ENCODE data around the gene SLC9C2. TPM values are rescaled to one million over a fixed set of nuclear protein-coding genes. Genes with fewer than 3 reads are reported as not detected.

SLC9C2 gene
- total RNA-seq, 3 donors from 2014 or later = not detected

- H3K36me3 ChIP-seq = no peaks in the 10 kb centered on the region
- no peak for TF ChIP-seq POLR2AphosphoS5 (IDR thresholded peaks at IDR 0.05)
- no peak for TF ChIP-seq POLR2A (IDR thresholded peaks at IDR 0.05)
- TF ChIP-seq CTCF (IDR thresholded peaks at IDR 0.05) = no peak
- intact Hi-C loops (cut with DNase I; ENCODE audit: low total_unique reads) = no loop called here
- no peak overlapping the region for H3K27ac ChIP-seq
- no peaks in the 10 kb centered on the region for H3K4me1 ChIP-seq
- H3K9me3 ChIP-seq = no peaks in the 10 kb centered on the region
- H3K4me3 ChIP-seq = no peak overlapping the region
- no peak for DNase-seq (ENCODE audit: low spot score in 2 of 2)
- H3K27me3 ChIP-seq = no peaks in the 10 kb centered on the region
Measured at GRCh38 chr1:173561263-173561662, 41.6 kb downstream of the SLC9C2 start.

DNA sequence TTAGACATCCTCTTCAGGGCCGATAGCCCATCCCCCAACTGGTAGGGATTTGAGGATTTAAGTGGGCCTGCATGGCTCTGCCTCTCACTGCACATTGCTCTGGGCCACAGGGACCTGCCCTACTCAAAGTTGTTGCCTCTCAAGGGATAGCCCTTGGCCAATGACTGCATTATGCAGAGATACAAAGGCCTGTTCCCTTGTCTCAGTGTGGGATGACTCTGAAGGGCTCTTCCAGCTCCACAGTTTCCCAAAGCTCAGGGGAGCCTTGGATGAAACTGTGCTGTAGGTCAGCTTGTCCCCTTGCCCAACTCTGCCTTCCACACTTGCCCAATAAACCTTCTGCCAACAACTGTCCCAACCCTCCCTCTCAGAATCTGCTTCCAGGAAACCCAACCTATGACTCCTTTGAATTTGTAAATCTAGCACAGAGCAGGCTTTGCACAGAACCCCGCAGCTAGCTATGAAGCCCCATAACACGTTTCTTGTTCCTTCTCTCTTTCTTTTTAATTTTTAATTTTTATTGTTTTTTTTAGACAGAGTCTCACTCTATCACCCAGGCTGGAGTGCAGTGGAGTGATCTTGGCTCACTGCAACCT is 42.5 kb downstream of the SLC9C2 start:
- H3K36me3 ChIP-seq = no peaks in the 10 kb centered on the region
- no peaks in the 10 kb centered on the region for H3K4me1 ChIP-seq
- H3K4me3 ChIP-seq = no peak overlapping the region
- no peak for TF ChIP-seq POLR2A (IDR thresholded peaks at IDR 0.05)
- no peak for TF ChIP-seq CTCF (IDR thresholded peaks at IDR 0.05)
- TF ChIP-seq POLR2AphosphoS5 (IDR thresholded peaks at IDR 0.05) = no peak
- intact Hi-C loops (cut with DNase I; ENCODE audit: low total_unique reads) = no loop called here
- H3K9me3 ChIP-seq = no peaks in the 10 kb centered on the region
- no peaks in the 10 kb centered on the region for H3K27me3 ChIP-seq
- no peak for DNase-seq (ENCODE audit: low spot score in 2 of 2)
- H3K27ac ChIP-seq = no peak overlapping the region

GRCh38 chr1:173555651-173556305 is 47.1 kb downstream of the SLC9C2 start:
- DNase-seq (ENCODE audit: low spot score in 2 of 2) = no peak
- no peak overlapping the region for H3K27ac ChIP-seq
- no peak overlapping the region for H3K4me3 ChIP-seq
- no peaks in the 10 kb centered on the region for H3K36me3 ChIP-seq
- no peaks in the 10 kb centered on the region for H3K27me3 ChIP-seq
- H3K4me1 ChIP-seq = no peaks in the 10 kb centered on the region
- TF ChIP-seq CTCF (IDR thresholded peaks at IDR 0.05) = no peak
- intact Hi-C loops (cut with DNase I; ENCODE audit: low total_unique reads) = no loop called here
- no peaks in the 10 kb centered on the region for H3K9me3 ChIP-seq

GRCh38 chr1:173554541-173555250 is 48.2 kb downstream of the SLC9C2 start:
- no peaks in the 10 kb centered on the region for H3K4me1 ChIP-seq
- H3K9me3 ChIP-seq = no peaks in the 10 kb centered on the region
- no peak overlapping the region for H3K27ac ChIP-seq
- H3K27me3 ChIP-seq = no peaks in the 10 kb centered on the region
- no peak overlapping the region for H3K4me3 ChIP-seq
- DNase-seq (ENCODE audit: low spot score in 2 of 2) = no peak
- TF ChIP-seq POLR2AphosphoS5 (IDR thresholded peaks at IDR 0.05) = no peak
- no peak for TF ChIP-seq CTCF (IDR thresholded peaks at IDR 0.05)
- TF ChIP-seq POLR2A (IDR thresholded peaks at IDR 0.05) = no peak
- H3K36me3 ChIP-seq = no peaks in the 10 kb centered on the region
- intact Hi-C loops (cut with DNase I; ENCODE audit: low total_unique reads) = no loop called here

GRCh38 chr1:173554089-173554488 is 48.8 kb downstream of the SLC9C2 start:
- no peak overlapping the region for H3K27ac ChIP-seq
- TF ChIP-seq POLR2AphosphoS5 (IDR thresholded peaks at IDR 0.05) (no peak), CTCF (IDR thresholded peaks at IDR 0.05) (no peak), POLR2A (IDR thresholded peaks at IDR 0.05) (no peak)
- H3K9me3 ChIP-seq = no peaks in the 10 kb centered on the region
- no peaks in the 10 kb centered on the region for H3K27me3 ChIP-seq
- DNase-seq (ENCODE audit: low spot score in 2 of 2) = no peak
- intact Hi-C loops (cut with DNase I; ENCODE audit: low total_unique reads) = no loop called here
- H3K4me3 ChIP-seq = no peak overlapping the region
- H3K4me1 ChIP-seq = no peaks in the 10 kb centered on the region
- H3K36me3 ChIP-seq = no peaks in the 10 kb centered on the region
